DOHH2 (cell line): ENCODE results near the gene RBM23.
A peak's percentile ranks its signal among the peaks of the same experiment; 100 is the strongest.
"Not testable (repeated sequence)": the region's sequence is repeated elsewhere in the genome, so short reads cannot be mapped to it uniquely, and the experiment has no call there.

Experiments used
- H3F3A ChIP-seq: fragments of 200-600 bp; sonication (generic), shearing (Covaris generic); 2 replicates; pipeline ENCODE4 v1.6.0; 2016; ENCODE audit warnings: antibody characterized with exemption, mild to moderate bottlenecking; ENCODE audit not compliant: control insufficient read depth, insufficient read depth
- H3K27ac ChIP-seq: fragments of 200-600 bp; sonication (generic); 2 replicates; pipeline ENCODE4 v1.5.1; 2014; ENCODE audit warnings: low read depth, mild to moderate bottlenecking, low read length, moderate library complexity
- H3K27me3 ChIP-seq: fragments of 200-600 bp; sonication (generic); 2 replicates; pipeline ENCODE4 v1.6.1; 2014; ENCODE audit warnings: mild to moderate bottlenecking, low read length, mixed read lengths; ENCODE audit not compliant: control insufficient read depth
- H3K36me3 ChIP-seq: fragments of 200-600 bp; sonication (generic); 2 replicates; pipeline ENCODE4 v1.6.1; 2014; ENCODE audit warnings: mild to moderate bottlenecking, low read length, moderate library complexity, mixed read lengths; ENCODE audit not compliant: control insufficient read depth
- H3K4me1 ChIP-seq: fragments of 200-600 bp; sonication (generic); 2 replicates; pipeline ENCODE4 v1.6.1; 2014; ENCODE audit warnings: mild to moderate bottlenecking, low read length, mixed read lengths; ENCODE audit not compliant: control insufficient read depth
- H3K4me2 ChIP-seq: fragments of 200-600 bp; sonication (generic); 2 replicates; pipeline ENCODE4 v1.6.0; 2014; ENCODE audit warnings: mild to moderate bottlenecking, low read length, moderate library complexity
- H3K4me3 ChIP-seq: fragments of 200-600 bp; sonication (generic); 2 replicates; pipeline ENCODE4 v1.5.1; 2014; ENCODE audit warnings: mild to moderate bottlenecking, low read length, mixed read lengths
- H3K79me2 ChIP-seq: fragments of 200-600 bp; sonication (generic); 2 replicates; pipeline ENCODE4 v1.6.1; 2014; ENCODE audit warnings: mild to moderate bottlenecking, low read length, mixed read lengths; ENCODE audit not compliant: control insufficient read depth
- H3K9me2 ChIP-seq: fragments of 200-600 bp; sonication (generic); replicated peaks from 2 replicates; pipeline ENCODE4 v1.6.1; 2014; ENCODE audit warnings: mild to moderate bottlenecking, low read length, mixed read lengths; ENCODE audit not compliant: control insufficient read depth
- H3K9me3 ChIP-seq: fragments of 200-600 bp; sonication (generic); 2 replicates; pipeline ENCODE4 v1.6.1; 2014; ENCODE audit warnings: antibody characterized with exemption, low read length, mixed read lengths; ENCODE audit not compliant: control insufficient read depth, insufficient read depth
- H4K20me1 ChIP-seq: fragments of 200-600 bp; sonication (generic); 2 replicates; pipeline ENCODE4 v1.6.0; 2014; ENCODE audit warnings: low read depth, mild to moderate bottlenecking, antibody characterized with exemption, low read length, moderate library complexity; ENCODE audit not compliant: control insufficient read depth, insufficient read depth
- EZH2phosphoT487 ChIP-seq: fragments of 200-600 bp; sonication (generic); IDR thresholded peaks from 2 replicates; pipeline ENCODE4 v1.6.1; 2017; ENCODE audit warnings: borderline replicate concordance, mild to moderate bottlenecking, antibody characterized with exemption, low read length, moderate library complexity, mixed read lengths
- TF ChIP-seq, protein P1 (sequence below): fragments of 200-600 bp; sonication (generic); IDR thresholded peaks from one replicate; pipeline ENCODE4 v1.5.1; 2014; ENCODE audit warnings: antibody characterized with exemption, mild to moderate bottlenecking, low read depth, low read length; ENCODE audit not compliant: poor library complexity, severe bottlenecking

RBM23 gene

DNA sequence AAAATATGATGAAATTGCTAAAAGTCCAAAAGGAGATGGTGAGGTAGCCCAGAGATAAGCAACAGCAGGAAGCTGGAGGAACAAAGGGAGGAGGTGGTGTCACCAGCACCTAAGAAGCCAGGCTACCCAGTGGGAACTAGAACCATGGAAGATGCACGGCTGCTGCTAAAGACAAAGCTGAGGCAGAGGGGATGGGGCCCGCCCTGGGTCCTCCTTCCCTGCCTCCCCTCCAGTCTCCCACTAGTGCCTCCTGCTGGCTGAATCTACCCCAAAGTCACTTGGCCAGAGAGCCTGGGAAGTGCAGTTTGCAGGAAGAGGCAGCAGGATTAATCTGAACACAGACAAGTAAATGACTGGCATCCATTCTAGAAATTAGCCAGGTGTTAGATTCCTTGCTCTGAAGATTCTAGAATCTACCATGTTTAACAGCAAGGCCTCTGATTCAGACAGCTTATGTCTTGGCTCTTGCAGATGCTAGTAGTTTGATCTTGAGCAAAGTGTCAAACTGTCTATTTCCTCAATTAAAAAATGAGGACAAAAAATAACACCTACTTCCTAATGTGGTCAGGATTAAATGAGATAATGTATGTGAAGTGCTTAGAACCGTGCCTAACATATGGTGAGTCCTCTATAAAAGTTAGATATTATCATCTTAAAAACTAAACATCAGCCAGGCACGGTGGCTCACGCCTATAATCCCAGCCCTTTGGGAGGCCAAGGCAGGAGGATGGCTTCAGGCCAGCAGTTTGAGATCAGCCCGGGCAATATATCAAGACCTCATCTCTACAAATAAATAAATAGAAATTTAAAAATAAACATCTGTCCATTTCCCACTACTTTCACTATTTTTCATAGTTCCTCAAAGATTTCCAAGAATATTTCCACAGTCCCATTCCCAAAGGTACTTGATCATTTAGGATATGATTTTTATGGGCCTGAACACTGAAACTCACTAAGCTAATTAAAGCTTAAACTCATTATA lies 53.2 kb downstream of the RBM23 start:
- H3K9me3 ChIP-seq: no peaks in the 10 kb centered on the region
- no peaks in the 10 kb centered on the region for H3K27me3 ChIP-seq
- H3K27ac ChIP-seq: no peak overlapping the region
- no peaks in the 10 kb centered on the region for H3K36me3 ChIP-seq
- no peaks in the 10 kb centered on the region for H3K9me2 ChIP-seq
- H3K4me2 ChIP-seq: no peak overlapping the region
- H3K4me3 ChIP-seq: no peak overlapping the region
- peaks cover 21% of the 10 kb centered on the region for H3K4me1 ChIP-seq
- H3F3A ChIP-seq: peaks cover 3% of the 10 kb centered on the region; the same call in 1 of the 2 replicates
- H4K20me1 ChIP-seq: no peaks in the 10 kb centered on the region
- no peaks in the 10 kb centered on the region for H3K79me2 ChIP-seq
- TF ChIP-seq, protein P1, sequence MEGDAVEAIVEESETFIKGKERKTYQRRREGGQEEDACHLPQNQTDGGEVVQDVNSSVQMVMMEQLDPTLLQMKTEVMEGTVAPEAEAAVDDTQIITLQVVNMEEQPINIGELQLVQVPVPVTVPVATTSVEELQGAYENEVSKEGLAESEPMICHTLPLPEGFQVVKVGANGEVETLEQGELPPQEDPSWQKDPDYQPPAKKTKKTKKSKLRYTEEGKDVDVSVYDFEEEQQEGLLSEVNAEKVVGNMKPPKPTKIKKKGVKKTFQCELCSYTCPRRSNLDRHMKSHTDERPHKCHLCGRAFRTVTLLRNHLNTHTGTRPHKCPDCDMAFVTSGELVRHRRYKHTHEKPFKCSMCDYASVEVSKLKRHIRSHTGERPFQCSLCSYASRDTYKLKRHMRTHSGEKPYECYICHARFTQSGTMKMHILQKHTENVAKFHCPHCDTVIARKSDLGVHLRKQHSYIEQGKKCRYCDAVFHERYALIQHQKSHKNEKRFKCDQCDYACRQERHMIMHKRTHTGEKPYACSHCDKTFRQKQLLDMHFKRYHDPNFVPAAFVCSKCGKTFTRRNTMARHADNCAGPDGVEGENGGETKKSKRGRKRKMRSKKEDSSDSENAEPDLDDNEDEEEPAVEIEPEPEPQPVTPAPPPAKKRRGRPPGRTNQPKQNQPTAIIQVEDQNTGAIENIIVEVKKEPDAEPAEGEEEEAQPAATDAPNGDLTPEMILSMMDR: peak; percentile 66
- TF ChIP-seq EZH2phosphoT487: no peak

DNA sequence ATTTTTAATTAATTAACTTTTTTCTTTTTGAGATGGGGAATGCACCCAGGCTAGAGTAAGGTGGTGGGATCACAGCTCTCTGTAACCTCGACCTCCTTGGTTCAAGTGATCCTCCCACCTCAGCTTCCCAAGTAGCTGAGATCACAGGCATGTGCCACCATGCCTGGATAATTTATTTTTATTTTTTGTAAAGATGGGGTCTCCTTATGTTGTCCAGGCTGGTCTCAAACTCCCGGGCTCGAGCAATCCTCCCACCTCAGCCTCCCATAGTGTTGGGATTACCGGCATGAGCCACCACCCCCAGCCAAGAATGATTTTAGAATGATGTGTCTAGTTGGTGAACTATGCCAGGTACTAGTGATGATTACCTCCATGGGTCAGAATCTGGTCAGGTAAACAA lies 54.0 kb downstream of the RBM23 start:
- TF ChIP-seq, protein P1: no peak
- TF ChIP-seq EZH2phosphoT487: no peak
- H3K4me1 ChIP-seq: peaks cover 14% of the 10 kb centered on the region
- no peak overlapping the region for H3K4me2 ChIP-seq
- H3K36me3 ChIP-seq: no peaks in the 10 kb centered on the region
- H3K79me2 ChIP-seq: no peaks in the 10 kb centered on the region
- H4K20me1 ChIP-seq: no peaks in the 10 kb centered on the region
- no peaks in the 10 kb centered on the region for H3K27me3 ChIP-seq
- no peak overlapping the region for H3K4me3 ChIP-seq
- no peak overlapping the region for H3K27ac ChIP-seq
- no peaks in the 10 kb centered on the region for H3K9me3 ChIP-seq
- no peaks in the 10 kb centered on the region for H3F3A ChIP-seq
- H3K9me2 ChIP-seq: no peaks in the 10 kb centered on the region

DNA sequence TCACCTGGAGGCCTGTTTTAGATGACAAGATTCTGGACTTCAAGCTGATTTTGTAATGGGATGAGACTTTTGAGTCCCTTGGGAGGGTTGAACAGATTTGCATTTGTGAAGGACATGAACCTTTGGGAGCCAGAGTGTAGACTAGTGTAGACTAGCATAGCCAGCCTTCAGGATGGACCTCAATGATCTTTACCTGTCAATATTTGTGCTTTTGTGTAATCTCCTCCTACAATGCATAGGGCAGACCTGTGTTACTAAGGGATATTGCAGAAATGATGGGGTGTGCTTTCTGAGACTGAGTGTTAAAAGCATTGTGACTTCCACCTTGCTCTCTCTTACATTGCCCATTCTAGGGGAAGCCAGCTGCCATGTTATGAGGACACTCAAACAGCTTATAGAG lies 57.3 kb downstream of the RBM23 start:
- H3K4me2 ChIP-seq: no peak overlapping the region
- peaks cover 11% of the 10 kb centered on the region for H3K4me1 ChIP-seq
- no peaks in the 10 kb centered on the region for H3K79me2 ChIP-seq
- H3F3A ChIP-seq: no peaks in the 10 kb centered on the region
- no peaks in the 10 kb centered on the region for H3K9me3 ChIP-seq
- no peaks in the 10 kb centered on the region for H3K9me2 ChIP-seq
- no peaks in the 10 kb centered on the region for H4K20me1 ChIP-seq
- H3K27me3 ChIP-seq: no peaks in the 10 kb centered on the region
- no peak overlapping the region for H3K4me3 ChIP-seq
- no peaks in the 10 kb centered on the region for H3K36me3 ChIP-seq
- no peak overlapping the region for H3K27ac ChIP-seq
- TF ChIP-seq EZH2phosphoT487: no peak
- TF ChIP-seq, protein P1: no peak

DNA sequence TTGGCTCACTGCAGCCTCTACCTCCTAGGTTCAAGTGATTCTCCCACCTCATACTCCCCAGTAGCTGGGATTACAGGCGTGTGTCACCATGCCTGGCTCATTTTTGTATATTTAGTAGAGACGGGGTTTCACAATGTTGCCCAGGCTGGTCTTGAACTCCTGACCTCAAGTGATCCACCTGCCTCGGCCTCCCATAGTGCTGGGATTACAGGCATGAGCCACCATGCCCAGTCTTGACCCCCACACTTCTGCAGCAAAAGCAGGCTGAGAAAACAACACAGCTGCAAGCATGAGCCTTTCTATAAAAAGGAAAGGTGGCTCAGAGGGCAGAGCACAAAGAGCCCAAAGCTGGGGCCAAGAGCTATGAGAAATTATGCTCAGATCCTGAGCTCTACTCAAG lies 58.6 kb downstream of the RBM23 start:
- H3K4me3 ChIP-seq, H3K79me2 ChIP-seq, H3K27me3 ChIP-seq, H3K9me3 ChIP-seq, H3K36me3 ChIP-seq, H3K27ac ChIP-seq, H3F3A ChIP-seq, H3K9me2 ChIP-seq, H4K20me1 ChIP-seq, H3K4me1 ChIP-seq, H3K4me2 ChIP-seq: not testable (repeated sequence)
